K562 (cell line): ENCODE measurements around the gene RUNX1. TPM values are rescaled to one million over a fixed set of nuclear protein-coding genes. Genes with fewer than 3 reads are reported as not detected.
A peak's percentile ranks its signal among the peaks of the same experiment; 100 is the strongest.

Source experiments
- BCL6 ChIP-seq: fragments of 250-450 bp; sonication (Bioruptor Pico); IDR thresholded peaks from 2 replicates; pipeline ENCODE4 v1.4.0; 2020
- CHD4 ChIP-seq: fragments of 200-600 bp; sonication (generic); IDR thresholded peaks from 3 replicates; pipeline ENCODE4 v1.6.1; 2012; ENCODE audit warnings: low read depth, mild to moderate bottlenecking, mixed read lengths, low read length, inconsistent platforms; ENCODE audit not compliant: insufficient read depth, insufficient replicate concordance, poor library complexity, severe bottlenecking
- FOXJ2 ChIP-seq: fragments of 200-800 bp; sonication (Bioruptor generic); IDR thresholded peaks from 2 replicates; pipeline ENCODE4 v1.6.1; 2016; ENCODE audit warnings: missing genetic modification characterization, missing compliant biosample characterization
- HSF4 ChIP-seq: fragments of 250-450 bp; sonication (Bioruptor Pico); IDR thresholded peaks from 2 replicates; pipeline ENCODE4 v2.1.2; 2022; ENCODE audit warnings: mild to moderate bottlenecking, moderate library complexity, borderline replicate concordance
- ILK ChIP-seq: fragments of 450-650 bp; IDR thresholded peaks from 2 replicates; pipeline ENCODE4 v1.6.1; 2016; ENCODE audit warnings: missing genetic modification characterization, low read depth, mild to moderate bottlenecking, missing compliant biosample characterization, moderate library complexity, borderline replicate concordance
- MAFG ChIP-seq: fragments of 450-650 bp; conservative IDR thresholded peaks from 2 replicates; pipeline ENCODE4 v1.6.1; 2016; ENCODE audit warnings: missing genetic modification characterization, missing compliant biosample characterization
- MCM2 ChIP-seq: fragments of 450-650 bp; IDR thresholded peaks from 2 replicates; pipeline ENCODE4 v1.6.1; 2017; ENCODE audit warnings: low read depth, mild to moderate bottlenecking
- MECOM ChIP-seq: fragments of 250-450 bp; sonication (Bioruptor Pico); IDR thresholded peaks from 2 replicates; pipeline ENCODE4 v1.8.0; 2022; ENCODE audit warnings: inconsistent platforms
- MXI1 ChIP-seq: IDR thresholded peaks from 2 replicates; pipeline ENCODE4 v1.6.1; 2011; ENCODE audit warnings: low read depth, mild to moderate bottlenecking, improper control_type of control experiment, low read length
- NR1H2 ChIP-seq: sonication (generic); formaldehyde crosslinking; IDR thresholded peaks from 2 replicates; pipeline ENCODE4 v1.4.0; 2020; ENCODE audit warnings: mild to moderate bottlenecking, missing genetic modification reagents
- PHB2 ChIP-seq: fragments of 450-650 bp; IDR thresholded peaks from 2 replicates; pipeline ENCODE4 v1.6.1; 2017; ENCODE audit warnings: low read depth
- RBM22 ChIP-seq: fragments of 200-400 bp; formaldehyde crosslinking; IDR thresholded peaks from 2 replicates; pipeline ENCODE4 v1.6.1; 2018; ENCODE audit warnings: low read length, low read depth; ENCODE audit not compliant: poor library complexity, severe bottlenecking
- RCOR1 ChIP-seq, 2 experiments: IDR thresholded peaks; 2 replicates each; pipeline ENCODE4 v1.6.1; 2012; ENCODE audit warnings: low read depth in 2 of 2, low read length in 2 of 2, borderline replicate concordance in 1 of 2, improper control_type of control experiment in 1 of 2
- SIN3B ChIP-seq: fragments of 450-650 bp; IDR thresholded peaks from 2 replicates; pipeline ENCODE4 v1.6.1; 2017; ENCODE audit warnings: low read depth, mild to moderate bottlenecking, moderate library complexity
- TCF7L2 ChIP-seq: fragments of 150-350 bp; IDR thresholded peaks from 2 replicates; pipeline ENCODE4 v1.6.1; 2016; ENCODE audit warnings: low read depth, mild to moderate bottlenecking, low read length, moderate library complexity
- TCFL5 ChIP-seq: fragments of 250-450 bp; sonication (Bioruptor Pico); conservative IDR thresholded peaks from 2 replicates; pipeline ENCODE4 v1.6.1; 2021; ENCODE audit warnings: mild to moderate bottlenecking, moderate library complexity, matching md5 sums
- ZNF23 ChIP-seq: fragments of 250-450 bp; sonication (Bioruptor Pico); IDR thresholded peaks from 2 replicates; pipeline ENCODE4 v1.4.0; 2020; ENCODE audit warnings: mild to moderate bottlenecking
- ZNF24 ChIP-seq: fragments of 450-650 bp; IDR thresholded peaks from 2 replicates; pipeline ENCODE4 v1.6.1; 2016
- ZNF75A ChIP-seq: fragments of 450-650 bp; formaldehyde crosslinking; IDR thresholded peaks from 2 replicates; pipeline ENCODE4 v1.4.0; 2020; ENCODE audit warnings: mild to moderate bottlenecking
- ZNF830 ChIP-seq: fragments of 250-450 bp; sonication (Bioruptor Pico); IDR thresholded peaks from 2 replicates; pipeline ENCODE4 v1.5.0; 2021; ENCODE audit warnings: mild to moderate bottlenecking
- polyA plus RNA-seq, 8 experiments: library from polyadenylated mRNA; depleted of rRNA in 4 of 8; stranded (reverse) in 5 of 8; unstranded in 3 of 8; fragments of >200 nt; fragmentation: Nextera tagmentation in 2 of 8; fragmentation: Illumina TruSeq in 1 of 8; extraction: Ambion mirVana in 2 of 8; extraction: Trizol in 1 of 8; gene quantifications; 2 replicates each; pipeline versions ENCODE4 v1.2.1 to v1.2.3, GENCODE V29; 2011 to 2014; ENCODE audit warnings: inconsistent platforms in 1 of 8, missing spikeins in 1 of 8
- total RNA-seq, 7 experiments: library from RNA; depleted of rRNA in 6 of 7; stranded (reverse); fragments of >200 nt in 6 of 7; fragmentation: Illumina TruSeq in 2 of 7; extraction: Trizol in 2 of 7; gene quantifications; 2 replicates each; pipeline versions ENCODE4 v1.2.1 to v1.2.3, GENCODE V29; 2011 to 2021; ENCODE audit warnings: low replicate concordance in 1 of 7
- TF ChIP-seq, protein P1 (sequence below): fragments of 450-650 bp; formaldehyde crosslinking; IDR thresholded peaks from 2 replicates; pipeline ENCODE4 v1.4.0; 2022; ENCODE audit warnings: mild to moderate bottlenecking, moderate library complexity
- TF ChIP-seq, protein P2 (sequence below): fragments of 200-400 bp; formaldehyde crosslinking; IDR thresholded peaks from 2 replicates; pipeline ENCODE4 v1.6.1; 2017; ENCODE audit warnings: mild to moderate bottlenecking, low read depth, low read length, moderate library complexity
- TF ChIP-seq, protein P3 (sequence below): sonication (generic); formaldehyde crosslinking; IDR thresholded peaks from 2 replicates; pipeline ENCODE4 v1.8.0; 2022; ENCODE audit warnings: mild to moderate bottlenecking, missing genetic modification reagents
- TF ChIP-seq, protein P4 (sequence below): sonication (generic); formaldehyde crosslinking; IDR thresholded peaks from 2 replicates; pipeline ENCODE4 v1.8.0; 2022; ENCODE audit warnings: missing genetic modification reagents, mild to moderate bottlenecking, borderline replicate concordance

Gene RUNX1
- total and polyA plus RNA-seq, 9 of the 15 experiments (the other 6 are each of a cell fraction or from before 2014, with no cell fraction given): 2.2 to 68.6 (median 17.8) TPM

DNA sequence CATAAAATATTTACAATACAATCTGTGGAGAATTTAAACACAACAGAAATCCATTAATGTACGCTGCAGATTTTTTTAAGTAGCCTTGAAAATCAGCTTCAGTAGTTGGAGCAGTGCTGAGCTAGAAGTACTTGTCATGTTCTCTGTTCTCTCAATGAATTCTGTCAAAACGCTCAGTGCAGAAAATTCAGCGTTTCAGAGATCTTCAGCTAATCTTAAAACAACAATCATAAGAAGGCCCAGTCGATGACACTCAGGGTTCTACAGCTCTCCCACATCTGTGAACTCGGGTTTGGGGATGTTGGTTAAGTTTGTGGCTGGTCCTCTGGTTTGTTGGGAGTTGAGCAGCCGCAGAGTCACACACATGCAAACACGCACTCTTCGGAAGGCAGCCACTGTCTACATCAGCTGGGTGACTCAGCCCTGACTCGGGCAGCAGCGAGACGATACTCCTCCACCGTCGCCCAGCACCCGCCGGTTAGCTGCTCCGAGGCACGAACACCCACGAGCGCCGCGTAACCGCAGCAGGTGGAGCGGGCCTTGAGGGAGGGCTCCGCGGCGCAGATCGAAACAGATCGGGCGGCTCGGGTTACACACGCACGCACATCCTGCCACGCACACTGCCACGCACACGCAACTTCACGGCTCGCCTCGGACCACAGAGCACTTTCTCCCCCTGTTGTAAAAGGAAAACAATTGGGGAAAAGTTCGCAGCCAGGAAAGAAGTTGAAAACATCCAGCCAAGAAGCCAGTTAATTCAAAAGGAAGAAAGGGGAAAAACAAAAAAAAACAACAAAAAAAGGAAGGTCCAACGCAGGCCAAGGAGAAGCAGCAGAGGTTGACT lies 161.2 kb downstream of the RUNX1 start (continued):
- TF ChIP-seq, protein P1, sequence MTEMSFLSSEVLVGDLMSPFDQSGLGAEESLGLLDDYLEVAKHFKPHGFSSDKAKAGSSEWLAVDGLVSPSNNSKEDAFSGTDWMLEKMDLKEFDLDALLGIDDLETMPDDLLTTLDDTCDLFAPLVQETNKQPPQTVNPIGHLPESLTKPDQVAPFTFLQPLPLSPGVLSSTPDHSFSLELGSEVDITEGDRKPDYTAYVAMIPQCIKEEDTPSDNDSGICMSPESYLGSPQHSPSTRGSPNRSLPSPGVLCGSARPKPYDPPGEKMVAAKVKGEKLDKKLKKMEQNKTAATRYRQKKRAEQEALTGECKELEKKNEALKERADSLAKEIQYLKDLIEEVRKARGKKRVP (CRISPR knock-in tag): peak; percentile 34; the same call in 1 of the 2 replicates
- TF ChIP-seq TCF7L2 (no peak), ZNF830 (CRISPR knock-in tag) (0 out of 2 replicates have a peak, but pooled peaks have one; percentile 64), FOXJ2 (tag) (no peak), MXI1 (no peak), TCFL5 (CRISPR knock-in tag) (no peak), MAFG (tag) (no peak), ILK (no peak), PHB2 (no peak), CHD4 (no peak), RBM22 (peak; percentile 88), BCL6 (CRISPR knock-in tag) (no peak), HSF4 (CRISPR knock-in tag) (no peak), SIN3B (no peak), ZNF24 (peak; percentile 54), ZNF75A (no peak), NR1H2 (CRISPR knock-in tag) (peak; percentile 90), MCM2 (no peak), RCOR1 (IDR thresholded peaks at IDR 0.05; ENCODE audit: borderline replicate concordance in 1 of 2, low read depth in 2 of 2, low read length in 2 of 2) (peak in 1 of 2 experiments; percentile 74; a peak in 2 of 4 replicates), MECOM (CRISPR knock-in tag) (no peak), ZNF23 (no peak)
- TF ChIP-seq, protein P2, sequence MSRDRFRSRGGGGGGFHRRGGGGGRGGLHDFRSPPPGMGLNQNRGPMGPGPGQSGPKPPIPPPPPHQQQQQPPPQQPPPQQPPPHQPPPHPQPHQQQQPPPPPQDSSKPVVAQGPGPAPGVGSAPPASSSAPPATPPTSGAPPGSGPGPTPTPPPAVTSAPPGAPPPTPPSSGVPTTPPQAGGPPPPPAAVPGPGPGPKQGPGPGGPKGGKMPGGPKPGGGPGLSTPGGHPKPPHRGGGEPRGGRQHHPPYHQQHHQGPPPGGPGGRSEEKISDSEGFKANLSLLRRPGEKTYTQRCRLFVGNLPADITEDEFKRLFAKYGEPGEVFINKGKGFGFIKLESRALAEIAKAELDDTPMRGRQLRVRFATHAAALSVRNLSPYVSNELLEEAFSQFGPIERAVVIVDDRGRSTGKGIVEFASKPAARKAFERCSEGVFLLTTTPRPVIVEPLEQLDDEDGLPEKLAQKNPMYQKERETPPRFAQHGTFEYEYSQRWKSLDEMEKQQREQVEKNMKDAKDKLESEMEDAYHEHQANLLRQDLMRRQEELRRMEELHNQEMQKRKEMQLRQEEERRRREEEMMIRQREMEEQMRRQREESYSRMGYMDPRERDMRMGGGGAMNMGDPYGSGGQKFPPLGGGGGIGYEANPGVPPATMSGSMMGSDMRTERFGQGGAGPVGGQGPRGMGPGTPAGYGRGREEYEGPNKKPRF: no peak
- TF ChIP-seq, protein P3, sequence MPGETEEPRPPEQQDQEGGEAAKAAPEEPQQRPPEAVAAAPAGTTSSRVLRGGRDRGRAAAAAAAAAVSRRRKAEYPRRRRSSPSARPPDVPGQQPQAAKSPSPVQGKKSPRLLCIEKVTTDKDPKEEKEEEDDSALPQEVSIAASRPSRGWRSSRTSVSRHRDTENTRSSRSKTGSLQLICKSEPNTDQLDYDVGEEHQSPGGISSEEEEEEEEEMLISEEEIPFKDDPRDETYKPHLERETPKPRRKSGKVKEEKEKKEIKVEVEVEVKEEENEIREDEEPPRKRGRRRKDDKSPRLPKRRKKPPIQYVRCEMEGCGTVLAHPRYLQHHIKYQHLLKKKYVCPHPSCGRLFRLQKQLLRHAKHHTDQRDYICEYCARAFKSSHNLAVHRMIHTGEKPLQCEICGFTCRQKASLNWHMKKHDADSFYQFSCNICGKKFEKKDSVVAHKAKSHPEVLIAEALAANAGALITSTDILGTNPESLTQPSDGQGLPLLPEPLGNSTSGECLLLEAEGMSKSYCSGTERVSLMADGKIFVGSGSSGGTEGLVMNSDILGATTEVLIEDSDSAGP (CRISPR knock-in tag): no peak
- TF ChIP-seq, protein P4, sequence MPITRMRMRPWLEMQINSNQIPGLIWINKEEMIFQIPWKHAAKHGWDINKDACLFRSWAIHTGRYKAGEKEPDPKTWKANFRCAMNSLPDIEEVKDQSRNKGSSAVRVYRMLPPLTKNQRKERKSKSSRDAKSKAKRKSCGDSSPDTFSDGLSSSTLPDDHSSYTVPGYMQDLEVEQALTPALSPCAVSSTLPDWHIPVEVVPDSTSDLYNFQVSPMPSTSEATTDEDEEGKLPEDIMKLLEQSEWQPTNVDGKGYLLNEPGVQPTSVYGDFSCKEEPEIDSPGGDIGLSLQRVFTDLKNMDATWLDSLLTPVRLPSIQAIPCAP (CRISPR knock-in tag): no peak
